Activated naive CD8-positive, alpha-beta T cell treated with anti-CD3 and anti-CD28 coated beads, Interleukin-2, amount 50 U/mL, for 16 hours (primary cell): Measurements from ENCODE around the gene SLC27A3.
"Not testable (repeated sequence)": the region's sequence is repeated elsewhere in the genome, so short reads cannot be mapped to it uniquely, and the experiment has no call there.

Experiments
- DNase-seq: peaks from one replicate; pipeline ENCODE4 v3.0.0-alpha.2; 2020; ENCODE audit warnings: low read depth, low spot score

Gene SLC27A3

GRCh38 chr1:153779781-153780541 is 4.8 kb downstream of the SLC27A3 start:
- no peak for DNase-seq

GRCh38 chr1:153780551-153780950 is 5.3 kb downstream of the SLC27A3 start:
- DNase-seq, result no peak

GRCh38 chr1:153782648-153783047 is 7.4 kb downstream of the SLC27A3 start:
- not testable (repeated sequence) for DNase-seq

GRCh38 chr1:153783233-153784190 is 8.3 kb downstream of the SLC27A3 start:
- peak; percentile 83 for DNase-seq

- DNase-seq, result no peak
Measured at GRCh38 chr1:153786038-153786790, 11.0 kb downstream of the SLC27A3 start.

- no peak for DNase-seq
Measured at GRCh38 chr1:153789478-153790034, 14.3 kb downstream of the SLC27A3 start.

- no peak for DNase-seq
Measured at GRCh38 chr1:153790313-153790965, 15.2 kb downstream of the SLC27A3 start.

GRCh38 chr1:153790966-153791647 is 15.9 kb downstream of the SLC27A3 start:
- no peak for DNase-seq

GRCh38 chr1:153791648-153792253 is 16.5 kb downstream of the SLC27A3 start:
- no peak for DNase-seq

GRCh38 chr1:153792631-153793041 is 17.4 kb downstream of the SLC27A3 start:
- DNase-seq, result no peak

GRCh38 chr1:153793261-153793972 is 18.2 kb downstream of the SLC27A3 start:
- no peak for DNase-seq

GRCh38 chr1:153793973-153794615 is 18.9 kb downstream of the SLC27A3 start:
- no peak for DNase-seq

- no peak for DNase-seq
Measured at GRCh38 chr1:153794624-153795329, 19.6 kb downstream of the SLC27A3 start.

GRCh38 chr1:153795330-153795837 is 20.2 kb downstream of the SLC27A3 start:
- DNase-seq, result no peak

GRCh38 chr1:153795934-153796785 is 21.0 kb downstream of the SLC27A3 start:
- no peak for DNase-seq

- peak; percentile 73 for DNase-seq
Measured at GRCh38 chr1:153796786-153797659, 21.8 kb downstream of the SLC27A3 start.
